ENCODE results near the gene ANAPC13. TPM values are rescaled to one million over a fixed set of nuclear protein-coding genes. Genes with fewer than 3 reads are reported as not detected.

Gene ANAPC13
- total and polyA plus RNA-seq, 2 of the 13 experiments (the other 11 are each of a cell fraction or from before 2014, with no cell fraction given), result 48.7 to 69.1 TPM

DNA sequence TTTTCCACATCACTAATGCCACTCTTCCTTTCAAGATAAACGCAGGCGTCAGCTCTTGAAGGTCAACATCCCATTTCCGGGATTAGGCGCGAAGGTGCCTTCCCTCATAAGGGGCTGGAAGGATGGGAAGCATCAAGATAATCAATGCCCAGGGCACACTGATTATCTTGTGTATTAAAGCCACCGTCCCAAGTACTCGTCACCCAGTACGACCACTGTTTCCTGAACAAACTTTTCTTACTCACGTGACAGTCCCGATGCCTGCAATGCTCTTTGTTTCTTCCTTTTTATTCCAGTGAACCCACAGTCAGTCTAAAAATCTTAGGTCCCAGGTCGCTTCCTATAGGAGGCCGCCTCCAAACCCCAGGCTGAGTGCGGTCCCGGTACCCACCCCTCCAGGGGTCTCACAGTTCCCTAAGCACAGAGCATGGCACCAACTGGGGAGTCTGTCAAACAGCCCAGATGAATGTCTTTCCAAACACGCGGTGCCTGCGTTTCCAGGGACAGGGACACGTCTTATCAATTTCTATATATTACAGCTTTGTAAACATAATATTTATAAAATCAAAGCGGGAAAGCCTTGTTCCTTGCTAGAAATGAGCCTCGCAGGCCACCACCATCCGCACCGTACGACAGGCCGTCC is 589 bp downstream of the ANAPC13 start:
- ATAC-seq (peak; percentile 12), FAIRE-seq (no peak), DNase-seq (ENCODE audit: low spot score) (peak; percentile 25)
- in situ Hi-C loops (cut with HindIII; ENCODE audit: extremely low pct_ligation_motif_present, low pct_unique_long_range_greater_than_20kb) (no loop called here), intact Hi-C loops (cut with micrococcal nuclease; ENCODE audit: unreplicated experiment) (no loop called here)
- BruUV-seq (replicated peaks), result TSS peak; percentile 69
- H3K36me3 ChIP-seq (replicated peaks in 1 of 2; ENCODE audit: control insufficient read depth in 1 of 2, insufficient read depth in 2 of 2, low read length in 2 of 2), result peaks cover 5 to 27% of the 10 kb centered on the region in 2 experiments
- peak overlapping the region; percentile 86 for H3K4me2 ChIP-seq (ENCODE audit: low read depth, low read length)
- H4K20me1 ChIP-seq (ENCODE audit: insufficient read depth, low read length), result no peaks in the 10 kb centered on the region; the same call in 1 of the 2 replicates
- H3K9me3 ChIP-seq (ENCODE audit: low read length), result no peaks in the 10 kb centered on the region
- WGBS (ENCODE audit: low lambda C conversion rate), result 2% methylated on average over 24 of the region's 24 CpGs
- POLR2A ChIA-PET, result interaction anchor here (1.0 to 3.4 kb wide), 9 partner anchors 9 to 235 kb away, joined by 3 to 18 read pairs (median 5); partner anchors contain the start of genes AMOTL2 and RYK
- peak overlapping the region; percentile 86 to 89 (median 88) for H3K4me3 ChIP-seq (replicated peaks in 1 of 3; ENCODE audit: insufficient read depth in 1 of 3, low read depth in 2 of 3, low read length in 3 of 3)
- H3K9ac ChIP-seq (ENCODE audit: insufficient read depth, low read depth, low read length), result peak overlapping the region; percentile 96
- H3K27ac ChIP-seq (ENCODE audit: extremely low read length, insufficient read depth, low read length), result peak overlapping the region; percentile 95
- CTCF ChIA-PET (ENCODE audit: low intra/inter-chr PET ratio, low total read pairs), result no interaction called here
- H3K4me1 ChIP-seq (ENCODE audit: insufficient read depth, low read length), result peaks cover 29% of the 10 kb centered on the region
- peak overlapping the region; percentile 20 for H2AFZ ChIP-seq (ENCODE audit: low read length)
- peaks cover 41% of the 10 kb centered on the region for H3K79me2 ChIP-seq (ENCODE audit: insufficient read depth, low read length)
- H3K27me3 ChIP-seq (ENCODE audit: control insufficient read depth in 1 of 2, insufficient read depth in 2 of 2, low read length in 2 of 2), result no peaks in the 10 kb centered on the region
- TF ChIP-seq MTF2 (CRISPR knock-in tag; IDR thresholded peaks at IDR 0.05; ENCODE audit: borderline replicate concordance), result peak; percentile 63; the same call in 1 of the 2 replicates
- TF ChIP-seq SP140L (CRISPR knock-in tag; IDR thresholded peaks at IDR 0.05; ENCODE audit: borderline replicate concordance), result no peak
- TF ChIP-seq ZNF44 (CRISPR knock-in tag; IDR thresholded peaks at IDR 0.05), result 0 out of 2 replicates have a peak, but pooled peaks have one; percentile 20
- peak; percentile 51 for TF ChIP-seq ETV5 (CRISPR knock-in tag; IDR thresholded peaks at IDR 0.05; ENCODE audit: borderline replicate concordance)
- 0 out of 2 replicates have a peak, but pooled peaks have one; percentile 46 for TF ChIP-seq SMAD9 (CRISPR knock-in tag; IDR thresholded peaks at IDR 0.05)
- 0 out of 4 replicates have a peak, but pooled peaks of 1 of the 2 experiments have one; percentile 1 for TF ChIP-seq HMGXB4 (CRISPR knock-in tag; IDR thresholded peaks at IDR 0.05; ENCODE audit: borderline replicate concordance in 1 of 2, low read depth in 1 of 2)
- TF ChIP-seq SIN3A (IDR thresholded peaks at IDR 0.05; ENCODE audit: borderline replicate concordance, low read depth, low read length), result peak; percentile 11; the same call in 1 of the 2 replicates
- no peak; the same call in 1 of the 2 replicates for TF ChIP-seq ZNF556 (CRISPR knock-in tag; IDR thresholded peaks at IDR 0.05; ENCODE audit: borderline replicate concordance)
- 0 out of 2 replicates have a peak, but pooled peaks have one; percentile 9 for TF ChIP-seq PITX1 (CRISPR knock-in tag; IDR thresholded peaks at IDR 0.05)
- 0 out of 2 replicates have a peak, but pooled peaks have one; percentile 11 for TF ChIP-seq ZBTB20 (CRISPR knock-in tag; IDR thresholded peaks at IDR 0.05; ENCODE audit: borderline replicate concordance, low read depth)
- TF ChIP-seq, protein P1, sequence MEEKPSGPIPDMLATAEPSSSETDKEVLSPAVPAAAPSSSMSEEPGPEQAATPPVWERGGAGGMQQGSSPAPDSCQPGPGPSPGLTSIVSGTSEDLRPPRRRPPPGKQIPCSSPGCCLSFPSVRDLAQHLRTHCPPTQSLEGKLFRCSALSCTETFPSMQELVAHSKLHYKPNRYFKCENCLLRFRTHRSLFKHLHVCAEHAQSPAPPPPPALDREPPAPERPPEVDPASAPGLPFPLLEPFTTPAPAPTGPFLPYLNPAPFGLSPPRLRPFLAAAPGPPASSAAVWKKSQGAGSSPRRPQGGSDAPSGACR (CRISPR knock-in tag; IDR thresholded peaks at IDR 0.05), result 0 out of 2 replicates have a peak, but pooled peaks have one; percentile 65
- TF ChIP-seq CHCHD3 (CRISPR knock-in tag; IDR thresholded peaks at IDR 0.05), result no peak
- peak; percentile 70 for TF ChIP-seq ELF3 (CRISPR knock-in tag; IDR thresholded peaks at IDR 0.05)
- 0 out of 2 replicates have a peak, but pooled peaks have one; percentile 29 for TF ChIP-seq ZNF251 (CRISPR knock-in tag; IDR thresholded peaks at IDR 0.05)
- peak; percentile 10; the same call in 1 of the 2 replicates for TF ChIP-seq MIXL1 (CRISPR knock-in tag; IDR thresholded peaks at IDR 0.05)
- 0 out of 2 replicates have a peak, but pooled peaks have one; percentile 27 for TF ChIP-seq ZNF143 (CRISPR knock-in tag; IDR thresholded peaks at IDR 0.05)
- 0 out of 2 replicates have a peak, but pooled peaks have one; percentile 41 for TF ChIP-seq ZNF337 (CRISPR knock-in tag; IDR thresholded peaks at IDR 0.05; ENCODE audit: borderline replicate concordance, low read depth)
- no peak for TF ChIP-seq NFYC (CRISPR knock-in tag; IDR thresholded peaks at IDR 0.05)
- TF ChIP-seq TARDBP (CRISPR knock-in tag; IDR thresholded peaks at IDR 0.05), result no peak
- peak; percentile 45; the same call in 1 of the 2 replicates for TF ChIP-seq GFI1 (CRISPR knock-in tag; IDR thresholded peaks at IDR 0.05; ENCODE audit: borderline replicate concordance)
- TF ChIP-seq ZNF816 (CRISPR knock-in tag; IDR thresholded peaks at IDR 0.05; ENCODE audit: borderline replicate concordance), result peak; percentile 49; the same call in 1 of the 2 replicates

All from HepG2 (cell line).